Measurements from ENCODE around the gene RNF224.

RNF224 gene

GRCh38 chr9:137227054-137227852 lies at the start of gene RNF224:
Gene RNF224, plus strand, starts transcription at chr9:137227502. Its CDS starts 834 bp downstream, at chr9:137228336.
- peak; percentile 84 to 85 for DNase-seq

GRCh38 chr9:137178201-137178938 lies 48.9 kb upstream of the RNF224 start:
- no peak for DNase-seq

GRCh38 chr9:137178939-137179630 lies 48.2 kb upstream of the RNF224 start:
- DNase-seq, result no peak

- no peak for DNase-seq
Observed at GRCh38 chr9:137179761-137180160, 47.5 kb upstream of the RNF224 start.

- DNase-seq, result no peak
Observed at GRCh38 chr9:137180491-137180890, 46.8 kb upstream of the RNF224 start.

GRCh38 chr9:137181680-137182079 lies 45.6 kb upstream of the RNF224 start:
- no peak for DNase-seq

GRCh38 chr9:137182836-137183235 lies 44.5 kb upstream of the RNF224 start:
- no peak for DNase-seq

- no peak for DNase-seq
Observed at GRCh38 chr9:137183980-137184595, 43.2 kb upstream of the RNF224 start.

GRCh38 chr9:137184881-137185660 lies 42.2 kb upstream of the RNF224 start:
- no peak for DNase-seq

- DNase-seq, result no peak
Observed at GRCh38 chr9:137185921-137186320, 41.4 kb upstream of the RNF224 start.

GRCh38 chr9:137186385-137186784 lies 40.9 kb upstream of the RNF224 start:
- DNase-seq, result no peak

- DNase-seq, result no peak
Observed at GRCh38 chr9:137187386-137187785, 39.9 kb upstream of the RNF224 start.

GRCh38 chr9:137188086-137188489 lies 39.2 kb upstream of the RNF224 start:
- no peak for DNase-seq

GRCh38 chr9:137188490-137189296 lies 38.6 kb upstream of the RNF224 start, which contains the start of the genes ANAPC2 and SSNA1:
Gene ANAPC2, minus strand, starts transcription at chr9:137188560. Its CDS starts 28 bp downstream, at chr9:137188532.
Gene SSNA1, plus strand, starts transcription at chr9:137188676. Its CDS starts 51 bp downstream, at chr9:137188727.
- DNase-seq, result peak; percentile 92 to 93

GRCh38 chr9:137189297-137190295 lies 37.7 kb upstream of the RNF224 start:
- DNase-seq, result no peak

GRCh38 chr9:137190315-137190856 lies 36.9 kb upstream of the RNF224 start:
- no peak for DNase-seq

- no peak for DNase-seq
Observed at GRCh38 chr9:137191245-137191644, 36.1 kb upstream of the RNF224 start.

- DNase-seq, result no peak
Observed at GRCh38 chr9:137191691-137192447, 35.4 kb upstream of the RNF224 start.

GRCh38 chr9:137192448-137192780 lies 34.9 kb upstream of the RNF224 start:
- DNase-seq, result no peak

Measured in CD4-positive, alpha-beta T cell treated with Interleukin-4 for 1 hour (primary cell).